D341Med (cell line): ENCODE measurements around the gene PGAP6.
A peak's percentile ranks its signal among the peaks of the same experiment; 100 is the strongest.
"Not testable (repeated sequence)": the region's sequence is repeated elsewhere in the genome, so short reads cannot be mapped to it uniquely, and the experiment has no call there.

Experiments
- DNase-seq: peaks from one replicate; pipeline ENCODE4 v3.0.0; 2012; ENCODE audit warnings: low spot score

The PGAP6 gene

DNA sequence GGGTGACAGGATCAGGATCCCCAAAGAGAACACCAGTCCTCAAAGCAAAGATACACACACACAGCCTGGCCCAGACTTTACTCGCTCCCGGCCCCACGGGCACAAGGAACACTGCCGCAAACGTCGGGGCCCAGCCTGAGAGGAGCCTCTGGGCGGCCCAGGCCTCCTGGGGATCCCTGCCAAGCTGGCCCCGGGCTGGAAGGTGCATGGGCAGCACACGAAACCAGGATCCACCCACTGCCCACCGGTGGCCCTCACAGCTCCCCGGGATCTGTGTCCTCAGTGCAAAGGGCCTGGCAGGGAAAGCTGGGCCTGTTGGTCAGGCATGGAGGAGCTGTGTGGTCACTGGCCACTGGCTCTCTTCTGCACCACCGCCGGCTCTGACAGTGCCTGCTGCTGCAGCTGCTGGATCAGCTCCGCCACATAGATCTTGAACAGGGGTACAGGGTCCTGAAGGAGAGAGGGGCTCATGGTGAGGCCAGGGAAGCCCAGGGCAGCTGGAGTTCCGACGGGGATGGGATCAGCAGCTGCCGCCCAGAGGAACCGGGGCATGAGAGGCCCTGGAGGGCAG is 14.4 kb downstream of the PGAP6 start:
- DNase-seq, result no peak

DNA sequence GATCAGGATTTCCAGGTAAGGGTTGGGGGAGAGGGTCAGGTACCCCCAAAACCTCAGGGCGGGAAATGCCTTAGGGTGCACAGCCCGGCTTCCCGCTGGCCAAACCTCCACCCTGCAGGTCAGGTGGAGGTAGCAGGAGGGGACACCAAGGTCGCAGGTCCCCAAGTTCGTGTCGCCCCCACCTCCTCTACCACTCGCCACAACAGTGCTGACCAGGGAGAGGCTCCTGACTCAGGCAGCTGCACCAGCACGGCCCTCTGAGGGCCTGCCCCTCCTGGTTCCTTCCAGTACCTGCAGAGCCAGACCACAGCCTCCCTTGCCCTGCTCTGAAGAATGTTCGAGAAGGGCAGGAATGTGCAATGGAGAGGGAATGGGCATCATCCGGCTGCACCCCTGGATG is 15.3 kb downstream of the PGAP6 start:
- DNase-seq, result no peak

DNA sequence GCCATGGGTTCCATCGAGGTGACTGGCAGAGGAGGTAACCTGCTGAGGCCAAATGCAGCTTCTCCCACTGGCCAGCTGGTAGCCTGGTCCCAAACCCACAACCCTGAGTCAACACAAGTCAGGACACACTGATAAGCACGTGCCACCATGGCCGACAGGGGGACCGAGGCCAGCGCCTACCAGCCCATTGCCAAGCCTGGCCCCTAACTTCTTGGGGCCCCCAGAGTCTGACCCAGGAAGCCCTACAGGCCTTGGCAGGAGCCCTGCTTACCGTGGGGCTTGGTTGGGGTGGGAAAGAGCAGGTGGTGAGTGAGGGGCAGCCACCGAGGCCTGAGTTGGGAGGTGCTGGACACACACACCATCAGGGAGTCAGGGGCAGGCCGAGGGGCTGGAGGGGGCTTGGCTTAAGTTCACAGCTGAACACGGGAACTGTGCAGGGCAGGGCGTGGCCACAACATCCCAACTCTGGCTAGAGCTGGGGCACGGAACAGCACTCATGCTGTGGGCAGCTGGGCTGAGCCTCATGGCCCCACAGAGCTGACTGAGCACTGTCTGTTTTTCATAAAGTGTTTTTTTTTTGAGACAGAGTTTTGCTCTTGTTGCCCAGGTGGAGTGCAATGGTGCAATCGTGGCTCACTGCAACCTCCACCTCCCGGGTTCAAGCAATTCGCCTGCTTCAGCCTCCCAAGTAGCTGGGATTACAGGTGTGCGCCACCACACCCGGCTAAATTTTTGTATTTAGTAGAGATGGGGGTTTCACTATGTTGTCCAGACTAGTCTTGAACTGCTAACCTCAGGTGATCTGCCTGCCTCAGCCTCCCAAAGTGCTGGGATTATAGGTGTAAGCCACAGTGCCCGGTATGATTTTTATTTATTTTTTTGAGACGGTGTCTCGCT is 16.9 kb downstream of the PGAP6 start:
- DNase-seq, result no peak

DNA sequence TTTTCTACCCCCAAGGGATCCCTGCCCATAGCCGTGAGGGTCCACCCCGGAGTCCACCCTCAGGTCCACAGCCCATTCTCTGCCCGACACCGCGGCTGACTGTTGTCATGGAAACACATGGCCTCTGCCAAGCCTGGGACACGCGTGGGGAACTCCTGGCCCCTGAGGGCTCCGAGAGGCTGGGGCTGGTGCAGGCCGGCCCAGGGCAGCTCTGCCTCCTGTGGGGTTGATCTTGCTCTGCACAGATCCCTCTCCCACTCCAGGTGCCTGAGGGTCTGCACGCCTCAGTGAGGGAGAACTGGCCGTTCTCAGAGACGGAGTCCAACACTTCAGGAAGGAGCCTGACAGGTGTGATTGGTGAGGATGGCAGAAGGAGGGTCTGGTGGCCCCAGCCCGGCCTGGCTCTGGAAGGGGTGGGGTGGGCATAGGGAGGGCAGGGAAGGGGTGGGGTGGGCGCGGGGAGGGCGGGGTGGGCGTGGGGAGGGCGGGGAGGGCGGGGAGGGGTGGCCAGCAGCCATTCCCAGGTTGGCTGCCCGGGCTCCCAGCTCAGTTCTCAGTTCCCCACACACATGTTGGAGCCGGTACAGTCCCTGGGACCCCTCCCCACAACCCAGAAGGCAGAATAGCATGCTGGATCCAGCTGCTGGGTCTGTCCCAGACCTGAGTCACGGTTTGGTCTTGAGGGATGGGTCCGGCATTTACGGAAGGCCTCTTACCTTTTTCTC is 17.9 kb downstream of the PGAP6 start:
- no peak for DNase-seq

DNA sequence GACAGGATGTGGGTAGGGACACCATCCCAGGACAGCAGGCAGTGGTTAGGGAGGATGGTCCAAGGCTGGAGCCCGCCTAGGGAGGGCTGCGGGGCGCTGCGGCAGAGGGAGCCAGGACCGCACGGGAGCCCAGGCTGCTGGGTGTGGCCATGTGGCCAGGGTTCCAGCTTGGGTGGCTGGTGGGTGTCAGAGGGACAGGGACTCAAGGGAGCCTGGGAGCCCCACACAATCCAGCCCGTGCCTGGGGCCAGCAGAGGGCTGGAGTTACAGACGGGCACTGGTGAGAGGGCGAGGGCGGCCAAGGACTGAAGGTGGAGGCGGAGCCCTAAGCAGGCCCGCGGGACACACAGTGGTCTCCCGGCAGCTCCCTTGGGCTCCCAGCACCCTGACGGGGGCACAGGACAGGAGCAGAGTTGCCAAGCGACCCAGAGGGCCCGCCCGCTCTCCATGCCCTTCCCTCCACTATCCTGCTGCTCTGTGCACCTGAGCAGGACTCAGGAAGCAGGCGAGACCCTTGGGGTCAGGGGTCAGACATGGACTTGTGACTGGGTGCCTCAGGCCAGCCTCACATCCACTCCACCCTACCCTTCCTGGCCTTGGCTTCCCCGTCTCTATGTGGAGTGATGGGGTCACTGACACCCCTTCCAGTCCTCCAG is 18.5 kb downstream of the PGAP6 start:
- DNase-seq, result no peak

DNA sequence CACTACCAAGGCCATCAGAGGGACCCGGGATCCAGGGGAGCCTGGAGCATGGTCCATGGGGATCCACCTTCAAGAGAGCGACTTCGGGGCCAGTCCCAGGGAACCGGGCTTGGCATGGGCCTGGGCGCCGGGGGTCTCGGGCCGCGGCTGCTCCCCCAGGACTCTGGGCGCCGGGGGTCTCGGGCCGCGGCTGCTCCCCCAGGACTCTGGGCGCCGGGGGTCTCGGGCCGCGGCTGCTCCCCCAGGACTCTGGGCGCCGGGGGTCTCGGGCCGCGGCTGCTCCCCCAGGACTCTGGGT is 19.1 kb downstream of the PGAP6 start:
- not testable (repeated sequence) for DNase-seq

DNA sequence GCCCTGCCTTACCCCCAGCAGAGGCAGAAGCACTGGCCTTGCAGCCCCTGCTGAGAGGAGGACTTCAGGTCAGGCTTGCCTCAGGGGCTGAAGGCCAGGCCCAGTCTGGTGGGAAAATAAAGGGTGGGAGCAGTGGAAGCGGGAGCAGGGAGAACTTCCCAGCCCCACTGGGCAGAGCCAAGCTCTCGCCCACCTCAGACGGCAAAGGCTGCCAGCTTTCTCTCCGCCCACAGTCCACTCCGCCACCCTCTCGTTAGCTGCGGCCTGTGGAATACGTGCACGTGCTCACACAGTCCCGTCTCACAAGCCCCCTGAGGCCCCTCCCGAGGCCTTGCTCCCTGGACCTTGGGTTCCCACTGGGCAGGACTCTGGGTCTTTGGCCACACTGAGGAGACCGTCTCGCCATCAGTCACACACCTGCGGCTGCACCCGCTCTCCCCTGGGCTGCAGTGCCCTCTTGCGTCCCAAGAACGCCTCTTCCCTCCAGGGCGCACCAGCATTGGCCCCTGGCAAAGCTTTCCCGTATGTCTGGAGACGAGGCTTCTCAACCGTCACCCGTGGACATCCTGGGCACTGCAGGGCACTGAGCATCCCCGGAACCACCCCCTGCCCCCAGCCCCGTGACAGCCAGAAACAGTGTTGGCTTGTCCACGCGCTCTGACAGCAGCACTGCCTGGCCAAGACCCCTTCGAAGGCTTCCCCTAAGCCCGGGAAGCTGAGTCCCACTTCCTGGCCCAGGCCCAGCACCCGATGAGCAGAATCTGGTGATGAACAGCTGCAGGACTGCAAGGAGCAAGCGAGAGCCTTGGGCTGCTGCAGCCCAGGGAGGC is 19.7 kb downstream of the PGAP6 start:
- DNase-seq, result peak; percentile 87

DNA sequence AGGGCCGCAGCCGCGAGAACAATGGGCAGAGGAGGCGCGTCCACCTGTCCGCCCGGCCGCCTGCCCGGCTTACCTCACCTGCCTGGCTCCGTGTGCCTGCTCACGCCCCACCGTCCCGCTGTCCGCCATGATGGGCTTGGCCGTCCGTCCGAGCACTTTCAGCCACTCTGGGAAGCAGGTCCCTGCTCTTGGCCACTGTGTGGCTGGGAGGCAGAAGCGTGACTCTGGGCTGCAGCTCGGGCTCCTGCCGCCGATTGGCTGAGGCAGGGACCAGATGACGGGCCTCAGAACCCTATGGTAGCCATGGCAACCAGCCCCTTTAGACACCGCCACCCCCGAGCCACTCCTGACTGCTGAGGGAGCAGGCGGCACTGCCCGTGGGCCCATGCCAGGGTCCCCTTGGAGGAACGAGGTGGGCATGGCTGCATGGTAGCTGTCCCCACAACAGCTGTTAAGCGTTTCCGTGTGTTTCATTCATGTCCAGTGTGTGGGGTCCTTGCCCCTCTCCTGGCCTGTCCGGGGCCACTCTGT is 20.4 kb downstream of the PGAP6 start:
- DNase-seq, result no peak

DNA sequence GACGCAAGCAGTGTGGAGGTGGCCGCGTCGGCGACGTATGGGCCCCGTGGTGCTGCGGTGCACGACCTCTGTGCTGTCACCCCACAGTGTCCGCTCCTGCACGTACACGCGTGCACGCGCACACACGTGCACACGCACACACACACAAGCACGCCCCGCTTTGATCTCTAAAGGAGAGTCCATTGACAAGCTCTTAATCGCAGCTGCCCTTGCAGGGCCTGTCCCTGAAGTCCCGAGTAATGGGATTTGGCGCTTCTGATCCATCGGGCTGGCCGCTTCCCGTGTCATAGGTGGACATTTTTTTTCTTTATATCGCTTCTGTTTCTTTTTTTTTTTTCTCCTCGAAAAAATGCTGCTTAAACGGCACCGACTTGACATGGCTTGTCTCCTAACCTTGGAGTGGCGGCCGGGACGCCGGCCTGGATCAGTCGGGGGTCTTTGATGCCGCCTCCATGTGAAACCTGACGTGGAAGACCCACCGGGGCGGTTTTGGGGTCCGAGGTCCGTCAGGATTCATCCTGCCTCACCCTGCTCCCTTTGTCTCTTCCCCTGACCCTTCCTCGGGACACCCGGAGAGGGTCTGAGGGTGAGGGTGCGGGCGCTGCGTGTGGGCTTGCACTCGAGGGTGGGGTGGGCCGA is 21.0 kb downstream of the PGAP6 start:
- DNase-seq, result no peak

DNA sequence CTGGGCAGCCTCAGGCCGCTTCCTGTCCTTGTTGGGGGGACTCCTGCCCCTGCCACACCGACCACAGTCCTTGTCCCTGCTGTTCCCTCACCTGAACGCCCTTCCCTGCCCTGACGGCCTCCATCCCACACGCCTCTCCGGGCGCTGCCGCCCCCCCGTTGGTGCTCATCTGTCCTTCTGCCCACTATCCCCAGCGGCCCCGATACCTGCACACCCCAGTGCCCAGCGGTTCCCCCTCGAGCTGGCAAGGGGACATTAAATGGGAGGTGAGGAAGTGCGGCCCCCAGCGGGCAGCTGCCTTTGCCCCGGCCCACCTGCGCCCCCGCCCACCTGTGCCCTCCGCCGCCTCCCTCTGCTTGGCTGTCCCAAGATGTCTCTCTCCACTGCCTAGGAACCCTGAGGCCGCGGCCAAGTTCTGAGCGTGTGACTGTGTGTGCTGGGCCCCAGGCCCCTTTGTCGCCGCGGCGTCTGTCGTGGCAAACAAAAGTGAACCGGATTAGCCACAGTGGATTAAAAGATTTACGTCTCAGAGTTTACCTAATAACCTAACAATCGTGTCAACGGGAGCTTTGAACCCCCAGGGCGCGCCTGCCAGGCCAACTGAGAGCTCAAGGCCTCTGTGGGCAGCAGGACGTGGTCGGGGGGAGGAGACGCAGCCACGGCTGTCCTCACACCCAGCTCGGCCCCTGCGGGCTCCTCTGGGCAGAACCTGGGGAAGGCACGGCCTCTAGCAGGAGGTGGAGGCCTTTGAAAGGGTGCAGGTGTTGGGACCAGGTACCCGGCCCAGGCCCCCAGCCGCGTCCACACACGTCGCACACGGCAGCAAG is 21.7 kb downstream of the PGAP6 start:
- peak; percentile 80 for DNase-seq

DNA sequence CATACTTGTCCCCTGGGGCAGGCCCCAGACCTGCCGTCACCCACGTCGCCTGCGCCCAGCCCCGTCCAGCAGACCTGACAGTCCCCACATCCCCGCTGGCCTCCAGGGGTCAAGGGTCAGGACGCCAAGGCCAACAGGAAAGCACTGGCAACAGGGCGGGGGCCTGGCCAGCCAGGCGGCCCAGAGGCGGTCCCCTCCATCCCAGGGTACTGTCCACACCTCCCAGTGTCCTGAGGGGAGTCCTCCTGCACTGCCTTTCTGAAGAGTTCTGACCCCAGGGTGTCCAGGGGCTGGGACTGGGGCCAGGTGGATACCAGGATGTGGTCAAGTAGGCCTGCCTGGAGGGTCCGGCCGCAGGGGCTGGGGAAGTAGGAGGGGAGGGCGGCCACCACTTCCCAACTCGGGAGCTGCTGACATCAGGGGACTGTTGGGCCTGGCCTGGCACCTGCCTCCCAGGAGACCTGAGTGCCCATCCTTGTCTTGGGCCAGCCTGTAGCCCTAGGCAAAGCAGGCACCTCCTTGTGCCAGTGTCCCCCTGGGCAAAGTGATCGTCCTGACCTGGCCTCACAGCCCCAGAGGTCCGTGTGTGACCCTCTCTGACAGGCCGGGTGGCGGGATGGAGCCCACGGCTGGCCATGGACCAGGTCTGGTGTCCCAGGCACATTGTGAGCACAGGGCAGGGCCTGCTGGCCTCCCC is 22.6 kb downstream of the PGAP6 start:
- DNase-seq, result no peak

DNA sequence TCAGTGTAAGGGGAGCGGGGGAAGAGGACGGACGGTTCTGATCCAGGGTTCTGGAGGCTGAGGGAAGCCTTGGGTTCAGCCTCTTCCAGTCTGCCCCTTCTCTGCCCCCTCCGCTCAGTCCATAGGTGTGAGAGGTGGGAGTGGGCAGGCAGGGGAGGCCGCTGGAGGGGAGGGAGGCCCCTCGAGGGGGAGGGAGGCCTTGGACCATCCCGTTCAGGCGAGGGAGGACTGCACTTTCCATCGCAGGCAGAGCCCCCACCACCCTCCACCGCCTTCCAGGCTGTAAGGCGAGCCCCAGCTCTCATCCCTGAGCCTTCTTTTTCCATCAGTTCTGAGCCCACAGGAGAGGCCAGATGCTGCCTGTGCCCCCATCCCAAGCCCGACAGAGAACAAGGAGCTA is 25.0 kb downstream of the PGAP6 start:
- no peak for DNase-seq

DNA sequence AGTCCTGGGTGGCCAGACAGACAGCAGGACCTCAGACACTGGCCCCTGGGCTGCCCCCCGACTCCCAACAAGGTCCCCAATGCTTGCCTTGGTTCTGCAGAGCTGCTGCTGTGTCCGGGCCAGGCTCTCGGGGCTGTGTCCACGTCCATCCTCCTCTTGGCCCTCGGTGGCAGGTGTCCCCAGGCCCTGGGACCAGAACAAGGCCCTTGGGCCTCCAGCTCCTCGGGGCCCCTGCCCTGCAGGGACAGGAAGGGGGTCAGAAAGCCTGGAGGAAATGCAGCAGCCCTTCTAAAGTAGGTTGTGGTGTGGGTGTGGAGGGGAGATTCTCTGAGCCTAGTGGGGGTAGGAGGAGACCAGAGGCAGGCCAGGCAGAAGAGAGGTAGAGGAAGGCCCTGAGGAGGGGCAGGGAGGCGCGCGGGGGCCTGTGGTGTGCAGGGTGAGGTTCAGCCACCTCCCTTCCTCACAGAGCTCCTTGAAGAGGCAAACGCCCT is 26.8 kb downstream of the PGAP6 start:
- no peak for DNase-seq

DNA sequence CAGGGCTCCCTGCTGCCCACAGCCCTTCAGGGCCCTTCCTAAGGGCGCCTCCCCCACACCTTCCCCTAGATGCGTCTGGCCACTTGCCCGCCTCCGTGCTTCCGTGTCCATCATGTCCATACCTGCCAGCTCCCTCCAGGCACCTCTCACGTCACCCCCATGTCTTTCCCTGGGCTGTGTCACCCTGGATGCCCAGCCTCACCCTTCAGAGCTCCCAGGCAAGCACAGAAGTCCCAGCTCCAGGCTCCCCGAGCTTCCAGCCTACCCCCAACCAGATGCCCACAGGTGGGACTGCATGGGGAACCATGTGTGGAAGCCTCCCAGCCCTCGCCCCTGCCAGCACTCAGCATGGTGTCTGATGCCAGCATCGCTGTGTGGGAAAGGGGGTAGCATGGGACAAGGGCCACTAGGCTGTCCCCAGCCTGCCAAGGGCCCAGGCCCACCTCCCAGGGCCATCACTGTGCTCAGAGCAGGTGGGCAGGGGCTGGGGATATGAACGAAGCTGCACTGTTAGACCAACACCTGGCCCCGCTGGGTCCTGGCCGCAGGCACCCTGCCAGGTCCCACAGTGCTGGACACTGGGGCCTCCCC is 27.4 kb downstream of the PGAP6 start:
- no peak for DNase-seq

DNA sequence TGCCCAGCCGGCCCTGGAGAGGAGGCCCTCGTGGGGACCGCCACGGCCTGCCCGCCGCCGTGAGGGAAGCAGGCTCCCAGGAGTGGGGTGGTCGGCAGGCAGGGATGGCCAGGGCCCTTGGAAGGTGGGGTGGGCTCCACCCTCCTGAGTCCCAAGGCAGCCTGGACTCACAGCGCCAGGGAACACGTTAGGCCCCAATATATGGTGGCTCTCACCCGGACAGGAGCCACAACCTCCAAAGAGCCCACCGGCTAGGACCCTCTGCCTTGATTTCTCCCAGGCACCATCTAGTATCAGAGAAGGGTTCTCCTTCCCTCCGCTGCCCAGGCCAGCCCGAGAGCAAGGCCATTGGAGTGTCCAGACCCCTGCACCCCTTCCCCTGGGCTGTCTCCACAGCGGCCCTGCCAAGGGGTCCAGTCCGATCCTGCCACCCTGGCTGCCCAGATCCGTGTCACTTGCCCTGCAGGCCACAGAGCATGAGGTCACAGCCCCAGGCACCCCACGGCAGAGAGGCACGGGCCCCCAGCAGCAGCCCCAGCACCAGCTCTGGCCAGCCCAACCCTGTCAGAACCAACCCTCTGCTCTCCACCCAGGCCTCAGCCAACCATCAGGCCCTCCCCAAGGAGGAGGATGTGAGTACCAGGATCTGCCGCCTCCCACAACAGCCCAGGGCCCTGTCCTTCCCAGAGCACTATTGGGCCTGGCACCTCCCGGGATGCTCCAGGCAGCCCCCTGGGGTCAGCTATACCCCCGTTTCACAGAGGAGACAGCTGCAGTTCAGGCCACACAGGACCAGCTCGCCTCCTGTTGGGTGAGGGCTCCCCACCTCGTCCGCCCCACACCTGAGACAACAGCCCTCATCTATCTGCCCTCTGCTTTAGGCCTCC is 28.1 kb downstream of the PGAP6 start:
- no peak for DNase-seq

DNA sequence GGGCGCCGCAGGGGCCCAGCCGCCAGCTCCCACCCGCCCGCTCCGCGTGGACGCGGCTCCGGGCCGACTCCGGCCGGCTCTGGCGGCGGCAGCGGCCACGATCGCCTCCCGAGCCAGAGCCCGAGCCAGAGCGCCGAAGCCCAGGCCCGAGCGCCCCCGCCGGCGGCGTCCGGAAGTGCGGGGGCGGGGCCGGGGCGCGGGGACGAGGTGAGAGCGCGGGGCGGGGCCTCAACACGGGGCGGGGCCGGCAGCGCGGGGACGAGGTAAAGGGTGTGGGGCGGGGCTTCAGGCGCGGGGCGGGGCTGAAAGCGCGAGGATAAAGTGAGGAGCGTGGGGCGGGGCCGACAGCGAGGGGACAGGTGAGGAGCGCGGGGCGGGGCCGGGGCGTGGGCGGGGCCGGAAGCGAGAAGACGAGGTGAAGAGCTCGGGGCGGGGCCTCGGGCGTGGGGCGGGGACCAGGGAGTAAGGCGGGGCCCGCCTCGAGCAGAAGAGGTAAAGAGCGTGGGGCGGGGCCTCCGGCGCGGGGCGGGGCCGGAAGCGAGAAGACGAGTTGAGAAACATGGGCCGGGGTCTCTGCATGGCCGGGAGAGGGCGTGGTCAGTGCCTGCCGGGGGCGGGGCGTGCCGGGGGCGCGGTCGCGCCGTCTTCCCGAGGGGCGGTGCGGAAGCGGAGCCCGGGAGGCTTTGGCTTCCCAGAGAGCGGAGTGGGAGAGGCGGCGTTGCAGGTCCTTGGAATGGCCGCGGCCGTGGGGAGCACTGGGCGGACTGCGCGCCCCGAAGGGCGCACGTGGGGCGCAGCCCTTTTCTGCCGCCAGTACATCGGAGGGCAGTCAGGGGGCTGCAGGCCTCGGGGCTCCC is 29.0 kb downstream of the PGAP6 start, which contains the start of gene AXIN1:
Gene AXIN1, minus strand, starts transcription at position 177 of the 857 bp plus-strand sequence. CDS start 5,698 bp downstream, outside the sequence.
- peak; percentile 96 for DNase-seq
